H54 (cell line): ENCODE results near the gene LGR4.

ENCODE experiments used
- DNase-seq: peaks from one replicate; pipeline ENCODE4 v3.0.0; 2011; ENCODE audit warnings: low spot score, mixed read lengths; ENCODE audit not compliant: insufficient read length
- FAIRE-seq: peaks from 3 replicates; lab custom pipeline; 2011; peaks lifted over from hg19 to GRCh38; lab: Jason Lieb, UNC
- POLR2A ChIP-seq: IDR thresholded peaks from 2 replicates; pipeline ENCODE4 v1.6.1; 2011; ENCODE audit warnings: low read depth, mild to moderate bottlenecking, low read length

Gene LGR4

DNA sequence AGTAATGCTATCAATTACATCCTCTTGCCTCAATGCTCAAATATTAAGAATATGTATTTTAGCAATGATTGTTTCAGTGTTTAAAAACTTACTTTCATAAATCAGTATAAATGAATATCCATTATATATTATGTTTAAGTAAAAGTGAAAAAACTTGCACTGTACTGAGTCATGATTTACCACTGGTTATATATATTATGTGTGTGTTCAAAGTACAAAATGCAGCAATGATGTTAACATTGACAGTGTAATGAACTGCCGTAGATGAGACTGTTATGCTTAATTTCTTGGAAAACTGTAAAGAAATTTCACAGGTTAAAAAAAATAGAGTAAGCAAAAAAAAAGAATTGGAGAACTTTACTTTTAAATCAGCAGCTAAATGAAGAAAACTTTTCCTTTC, 25.3 kb upstream of the LGR4 start:
- FAIRE-seq = no peak
- TF ChIP-seq POLR2A = no peak
- DNase-seq = no peak

DNA sequence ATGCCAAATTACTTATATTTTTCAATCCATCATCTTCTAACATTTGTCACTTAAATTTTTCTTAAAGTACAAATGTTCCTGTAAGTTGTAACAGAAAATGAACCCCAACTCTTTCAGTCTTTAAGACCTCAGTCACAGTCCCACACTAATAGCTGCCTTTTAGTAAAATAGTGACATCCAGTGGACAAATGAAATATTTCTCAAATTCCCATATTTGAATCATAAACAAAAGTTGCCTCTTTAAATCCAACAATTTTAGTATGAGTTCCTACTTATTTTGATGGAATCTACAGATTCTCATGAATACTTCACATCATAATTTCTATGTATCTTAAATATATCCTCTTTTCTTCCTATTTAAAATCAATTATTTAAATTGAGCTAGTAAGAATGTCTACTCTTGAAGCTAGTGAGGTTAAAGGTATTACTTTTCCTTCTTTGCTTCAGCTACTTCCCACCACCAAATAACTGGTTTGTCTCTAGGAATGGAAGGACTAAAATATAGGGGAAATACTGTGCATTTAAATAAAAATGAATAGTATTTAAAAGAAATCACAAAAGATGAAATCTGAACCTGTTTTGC, 24.8 kb upstream of the LGR4 start:
- DNase-seq = no peak

DNA sequence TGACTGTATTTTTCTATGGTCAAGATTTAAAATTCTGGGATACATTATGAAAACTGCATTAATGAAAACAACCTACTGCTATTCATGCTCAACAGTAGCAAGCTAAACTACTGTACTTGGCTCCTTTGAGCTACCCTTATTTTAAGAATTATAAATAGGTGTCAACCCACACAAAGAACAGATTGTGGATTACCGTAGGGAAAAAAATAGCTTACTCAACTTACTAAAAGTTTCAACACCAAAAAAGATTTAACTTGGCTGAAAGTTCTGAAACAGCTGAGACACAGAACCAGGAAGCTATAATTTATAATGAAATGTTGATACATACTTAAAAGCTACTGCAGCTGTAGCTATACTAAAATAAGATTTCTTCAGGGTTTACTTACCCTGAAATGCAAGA, 23.9 kb upstream of the LGR4 start:
- FAIRE-seq = no peak
- no peak for DNase-seq
- no peak for TF ChIP-seq POLR2A

More for the DNA sequence above, 24.8 kb upstream of the LGR4 start:
- FAIRE-seq = peak; percentile 61
- no peak for TF ChIP-seq POLR2A

DNA sequence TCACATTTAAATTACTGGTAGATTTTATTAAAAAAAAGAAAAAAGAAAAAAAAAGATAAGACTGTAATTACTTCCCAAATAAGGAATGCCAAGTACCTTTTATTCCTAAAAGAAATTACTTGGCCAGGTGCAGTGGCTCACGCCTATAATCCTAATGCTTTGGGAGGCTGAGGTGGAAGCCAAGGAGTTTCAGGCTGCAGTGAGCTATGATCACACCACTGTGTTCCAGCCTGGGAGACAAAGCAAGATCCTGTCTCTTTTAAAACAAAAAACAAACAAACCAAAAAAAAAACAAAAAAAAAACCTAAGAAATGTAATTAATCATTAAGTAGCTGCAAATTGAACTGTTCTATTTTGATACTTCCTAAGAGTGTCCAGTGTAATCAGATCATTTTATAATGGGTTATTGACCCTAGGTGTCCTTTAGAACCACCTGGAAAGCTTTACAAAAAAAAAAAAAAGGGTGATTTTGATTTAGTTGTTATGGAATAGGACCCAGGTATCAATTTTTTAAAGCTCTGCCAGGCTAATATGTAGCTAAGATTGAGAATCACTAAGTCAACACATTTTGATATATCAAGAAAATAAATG, 23.2 kb upstream of the LGR4 start:
- no peak for DNase-seq
- FAIRE-seq = no peak
- no peak for TF ChIP-seq POLR2A

DNA sequence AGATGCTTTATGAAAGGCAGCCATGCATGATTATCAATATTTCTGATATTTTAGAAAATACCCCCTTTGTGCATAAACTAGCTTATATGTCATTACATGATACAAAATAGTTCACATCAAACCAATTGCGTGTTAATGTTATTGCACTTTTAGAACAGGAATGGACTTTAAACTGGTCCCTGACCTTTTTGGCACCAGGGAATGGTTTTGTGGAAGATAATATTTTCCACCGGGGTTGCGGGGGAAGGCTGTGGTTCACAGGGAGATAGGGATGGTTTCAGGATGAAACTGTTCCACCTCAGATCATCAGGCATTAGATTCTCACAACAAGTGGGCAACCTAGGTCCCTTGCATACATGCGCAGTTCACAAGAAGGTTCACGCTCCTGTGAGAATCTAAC, 16.5 kb upstream of the LGR4 start:
- FAIRE-seq = no peak
- no peak for TF ChIP-seq POLR2A
- no peak for DNase-seq

DNA sequence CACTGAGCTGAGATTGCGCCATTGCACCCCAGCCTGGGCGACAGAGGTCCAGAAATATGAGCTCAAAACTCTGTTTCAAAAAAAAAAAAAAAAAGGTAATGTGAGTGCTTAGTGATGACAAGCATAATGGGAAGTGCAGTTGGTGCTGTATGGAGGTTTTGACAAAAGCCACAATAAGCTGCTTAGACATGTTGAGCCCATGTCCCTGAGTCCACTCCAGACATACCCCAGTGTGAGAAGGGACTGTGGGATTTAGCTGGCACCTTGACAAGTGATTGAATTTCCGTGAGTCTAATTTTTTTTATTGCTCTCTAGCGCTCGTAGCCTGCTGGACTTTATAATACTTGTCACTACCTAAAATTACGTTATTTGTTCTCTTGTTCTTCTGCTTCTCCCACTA, 15.1 kb upstream of the LGR4 start:
- TF ChIP-seq POLR2A = no peak
- FAIRE-seq (no peak), DNase-seq (no peak)

DNA sequence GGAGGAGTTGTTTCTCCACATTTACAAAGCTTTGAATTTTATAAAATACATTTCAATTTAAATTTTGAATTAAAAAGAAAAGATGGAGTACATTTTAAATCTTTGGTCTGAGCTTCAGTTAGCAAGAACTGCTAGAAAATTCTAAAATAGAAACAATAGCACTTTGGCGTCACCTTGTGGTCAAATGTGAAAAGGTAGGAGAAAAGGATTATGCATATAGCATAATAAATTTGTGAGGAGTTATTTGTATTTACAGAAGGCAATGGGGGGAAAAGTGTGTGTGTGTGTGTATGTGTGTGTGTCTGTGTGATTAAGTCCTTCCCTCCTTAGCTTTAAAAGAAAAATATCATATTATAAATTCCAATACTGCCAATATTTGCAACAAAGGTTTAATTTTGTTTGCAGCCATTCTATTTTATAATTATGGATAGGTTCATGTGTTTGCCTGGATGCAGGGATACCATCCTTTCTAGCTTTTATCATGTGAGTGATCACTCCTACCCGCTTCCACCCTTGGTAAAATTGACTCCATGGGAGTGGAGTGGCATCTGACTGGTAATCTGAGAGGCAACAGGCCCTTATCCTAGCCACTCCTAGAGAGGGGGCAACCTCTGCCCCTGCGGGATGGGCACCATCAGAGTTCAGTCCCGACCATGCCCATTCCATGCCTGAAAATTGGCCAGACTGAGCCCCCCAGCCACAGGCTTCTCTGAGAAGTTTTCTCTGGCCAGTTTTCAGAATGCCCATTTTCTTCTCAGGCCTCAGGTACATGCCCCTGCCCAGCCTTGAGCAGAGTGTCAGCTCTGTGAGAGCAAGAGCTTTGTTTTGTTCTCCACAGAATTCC, 13.6 kb upstream of the LGR4 start:
- no peak for FAIRE-seq
- no peak for TF ChIP-seq POLR2A

DNA sequence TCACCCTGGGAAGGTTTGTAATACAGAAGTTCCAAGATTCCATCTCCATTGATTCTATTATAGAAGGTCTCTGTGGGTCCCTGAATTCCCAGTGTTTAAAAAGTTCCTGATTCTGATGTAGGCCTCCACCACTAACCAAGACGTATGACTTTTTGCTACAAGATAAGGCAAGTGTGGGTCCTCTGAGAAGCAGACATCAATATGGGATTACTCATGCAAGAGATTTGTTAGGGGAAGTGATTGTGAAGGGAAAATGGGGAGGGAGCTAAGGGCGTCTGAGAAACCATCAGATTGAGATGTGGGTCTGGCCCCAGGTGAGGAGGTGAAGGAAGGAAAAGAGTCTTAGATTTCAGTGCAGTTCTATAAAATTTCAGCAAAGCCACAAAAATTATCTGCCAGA, 10.2 kb upstream of the LGR4 start:
- no peak for FAIRE-seq
- no peak for TF ChIP-seq POLR2A
- no peak for DNase-seq

More for the DNA sequence above, 13.6 kb upstream of the LGR4 start:
- no peak for DNase-seq

DNA sequence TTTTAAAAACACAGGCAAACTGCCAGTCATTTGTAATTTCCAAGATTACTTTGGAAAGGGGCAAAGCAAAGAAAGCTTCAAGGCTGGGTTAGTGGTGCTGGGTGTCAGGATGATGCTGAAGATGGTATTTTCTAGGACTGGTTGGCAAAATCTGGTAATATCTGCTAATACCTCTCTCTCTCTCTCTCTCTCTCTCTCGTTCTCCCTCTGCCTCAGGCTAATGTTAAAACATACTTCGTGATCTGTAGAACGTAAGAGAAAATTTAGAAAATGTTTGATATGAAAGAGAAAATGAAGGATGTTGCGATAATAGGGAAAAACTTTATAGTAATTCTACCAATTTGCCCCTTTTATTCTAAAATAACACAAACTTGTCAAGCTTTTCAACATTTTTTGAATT, 9.4 kb upstream of the LGR4 start:
- FAIRE-seq (no peak), DNase-seq (no peak)
- no peak for TF ChIP-seq POLR2A

DNA sequence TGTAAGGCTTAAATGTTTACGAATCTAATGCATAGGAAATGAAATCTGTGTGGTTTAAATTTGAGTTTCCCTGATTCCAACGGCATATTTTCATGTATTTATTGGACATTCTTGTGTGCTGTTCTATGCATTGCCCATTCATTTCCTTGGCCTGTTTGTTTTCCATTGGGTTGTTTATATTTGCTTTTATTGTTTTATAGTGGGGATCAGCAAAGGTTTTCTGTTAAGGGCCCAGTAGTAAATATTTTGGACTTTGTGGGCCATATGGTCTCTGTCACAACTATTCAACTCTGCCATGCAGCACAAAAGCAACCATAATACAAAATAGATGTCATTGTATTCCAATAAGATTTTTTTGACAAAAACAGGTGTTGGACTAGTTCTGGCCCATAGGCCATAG, 5.2 kb upstream of the LGR4 start:
- DNase-seq (no peak), FAIRE-seq (no peak)
- no peak for TF ChIP-seq POLR2A

DNA sequence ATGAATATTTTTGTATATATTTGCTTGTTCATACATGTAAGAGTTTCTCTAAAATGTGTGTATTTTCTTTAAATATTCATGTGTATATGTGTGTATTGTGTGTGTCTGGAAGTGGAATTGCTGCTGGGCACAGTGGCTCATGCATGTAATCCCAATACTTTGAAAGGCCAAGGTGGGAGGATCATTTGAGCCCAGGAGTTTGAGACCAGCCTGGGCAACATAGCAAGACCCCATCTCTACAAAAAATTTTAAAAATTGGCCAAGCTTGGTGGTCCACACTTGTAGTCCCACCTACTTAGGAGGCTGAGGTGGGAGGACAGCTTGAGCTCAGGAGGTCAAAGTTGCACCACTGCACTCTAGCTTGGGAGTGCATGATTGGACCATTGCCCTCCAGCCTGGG, 4.7 kb upstream of the LGR4 start:
- no peak for DNase-seq
- TF ChIP-seq POLR2A = no peak
- FAIRE-seq = no peak

DNA sequence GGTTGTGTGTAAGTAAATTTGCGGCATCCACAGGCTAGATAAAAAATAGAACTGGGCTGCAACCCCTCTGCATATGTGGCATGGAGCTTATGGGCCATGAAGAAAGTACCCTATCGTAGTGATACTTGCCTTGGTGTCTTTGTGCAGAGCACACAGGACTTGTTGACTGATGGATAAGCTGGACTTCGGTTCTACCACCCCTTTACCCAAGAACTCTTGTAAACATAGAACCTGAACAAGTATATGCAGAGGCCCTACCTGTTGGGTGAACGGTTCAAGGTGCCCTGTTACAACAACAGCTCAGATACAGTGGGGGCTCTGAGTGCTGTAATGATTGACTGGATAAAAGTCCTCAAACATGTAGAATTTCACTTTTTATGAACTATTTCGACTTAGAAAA, 3.0 kb upstream of the LGR4 start:
- FAIRE-seq (no peak), DNase-seq (no peak)
- no peak for TF ChIP-seq POLR2A

DNA sequence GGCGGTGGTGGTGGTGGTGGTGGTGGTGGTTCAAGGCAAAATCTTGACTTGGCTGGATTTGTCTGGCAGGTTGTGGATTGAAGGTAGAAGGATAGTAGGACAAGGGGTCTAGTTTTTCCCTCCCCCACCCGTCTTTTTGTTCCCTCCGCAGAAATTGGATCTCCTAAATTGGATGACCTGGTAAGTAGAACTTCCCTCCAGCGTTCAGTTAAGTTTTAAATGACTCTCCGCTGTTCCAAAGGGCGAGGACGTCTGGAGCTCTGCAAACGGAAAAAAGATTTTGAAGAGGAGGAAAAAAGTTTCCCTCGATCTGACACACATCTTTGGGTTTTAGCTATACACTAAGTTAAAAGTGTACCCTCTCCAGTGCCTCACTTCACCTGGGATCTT, 422 bp upstream of the LGR4 start:
- DNase-seq (no peak), FAIRE-seq (no peak)
- TF ChIP-seq POLR2A = no peak

DNA sequence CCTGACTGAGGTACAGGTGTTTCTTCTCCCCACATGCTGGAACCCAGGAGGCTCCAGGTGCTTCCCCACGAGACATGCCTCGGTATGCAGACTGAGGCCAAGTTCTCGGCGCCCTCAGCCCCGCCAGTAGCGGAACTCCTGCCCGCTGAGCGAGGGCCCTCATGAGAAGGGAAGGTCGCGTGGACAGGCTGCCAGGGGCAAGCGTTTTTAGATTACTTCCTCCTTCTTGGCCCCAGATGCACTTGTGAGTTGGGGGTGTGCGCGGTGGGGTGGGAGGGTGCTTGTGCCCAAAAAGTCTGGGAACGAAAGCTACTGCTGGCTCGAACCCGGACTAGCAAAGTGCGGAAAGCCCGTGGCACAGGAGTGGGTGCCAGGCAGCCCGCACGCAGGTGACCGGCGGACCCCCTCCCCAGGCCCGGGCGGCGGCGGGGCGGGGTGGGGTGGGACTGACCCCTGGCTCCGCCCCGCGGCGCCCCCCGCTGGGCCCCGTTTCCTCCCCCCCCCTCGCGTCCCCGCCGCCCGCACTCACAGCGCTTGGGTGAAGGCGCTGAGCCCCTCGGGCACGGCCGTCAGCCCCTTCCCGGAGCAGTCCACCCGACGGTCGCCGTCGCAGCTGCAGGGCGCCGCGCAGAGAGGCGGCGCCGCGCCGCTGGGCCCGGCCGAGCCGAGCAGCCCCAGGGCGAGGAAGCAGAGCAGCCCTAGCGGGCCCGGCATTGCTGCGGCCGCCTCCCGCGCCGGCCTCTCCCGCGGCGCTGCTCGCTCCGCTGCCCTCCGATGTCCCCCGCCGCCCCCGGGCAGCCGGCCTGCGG, 797 bp downstream of the LGR4 start:
- TF ChIP-seq POLR2A = no peak; the same call in 1 of the 2 replicates
- FAIRE-seq (no peak), DNase-seq (no peak)
